GM18867 (cell line): ENCODE measurements around the gene CACNG5.

Experiments
- ATAC-seq: cut with Tn5 transposase; IDR thresholded peaks from one replicate; pipeline ENCODE4 v1.9.1; 2021; ENCODE audit warnings: mild to moderate bottlenecking, moderate library complexity; ENCODE audit not compliant: unreplicated experiment

Gene CACNG5, protein sequence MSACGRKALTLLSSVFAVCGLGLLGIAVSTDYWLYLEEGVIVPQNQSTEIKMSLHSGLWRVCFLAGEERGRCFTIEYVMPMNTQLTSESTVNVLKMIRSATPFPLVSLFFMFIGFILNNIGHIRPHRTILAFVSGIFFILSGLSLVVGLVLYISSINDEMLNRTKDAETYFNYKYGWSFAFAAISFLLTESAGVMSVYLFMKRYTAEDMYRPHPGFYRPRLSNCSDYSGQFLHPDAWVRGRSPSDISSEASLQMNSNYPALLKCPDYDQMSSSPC

DNA sequence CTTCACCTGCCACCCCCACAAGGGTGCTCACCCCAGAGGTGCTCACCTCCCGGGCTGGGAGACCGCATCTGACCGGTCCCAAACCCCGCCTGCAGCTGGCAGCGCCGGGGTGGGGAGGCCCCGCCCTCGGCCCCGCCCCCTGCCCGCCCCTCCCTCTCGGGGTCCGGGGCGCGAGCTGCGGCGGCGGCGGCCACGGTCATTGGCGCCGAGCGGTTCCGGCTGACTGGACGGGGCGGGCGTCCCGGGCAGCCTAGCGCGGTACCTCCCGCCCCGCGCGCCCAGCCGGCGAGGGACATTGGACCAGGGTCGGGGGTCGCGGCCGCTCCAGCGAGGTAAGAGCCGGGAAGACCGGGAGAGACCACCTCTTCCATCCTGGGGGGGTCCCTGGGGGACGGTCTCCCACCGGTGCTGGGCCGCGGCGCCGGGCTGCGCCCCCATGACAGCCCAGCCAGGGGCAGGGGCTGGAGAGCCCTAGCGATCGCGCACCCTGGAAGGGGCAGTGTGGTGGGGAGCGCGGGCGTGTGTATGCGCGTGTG lies at the start of gene CACNG5:
Gene CACNG5 (plus strand): TSS at position 199 of the 536 bp plus-strand sequence. CDS start 42,216 bp downstream, outside the sequence.
- no peak for ATAC-seq

DNA sequence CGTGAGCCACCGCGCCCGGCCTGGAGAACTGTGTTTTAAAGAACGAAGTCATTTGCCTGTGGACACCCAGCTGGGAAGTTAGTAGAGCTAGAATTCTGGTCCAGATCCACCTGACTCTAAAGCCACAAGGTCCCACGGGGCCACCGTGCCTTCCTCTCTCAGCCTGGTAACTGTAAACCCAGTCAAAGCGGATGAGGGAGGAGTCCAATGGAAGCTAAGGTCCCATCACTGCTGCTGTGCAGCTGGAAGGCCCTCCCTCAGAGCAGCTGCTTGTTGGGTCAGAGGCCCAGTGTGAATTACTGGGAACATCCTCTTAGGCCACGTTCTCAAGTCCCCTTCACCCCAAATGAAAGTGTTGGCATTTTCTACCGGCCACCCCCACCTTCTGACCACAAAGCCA lies 48.8 kb upstream of the CACNG5 start:
- ATAC-seq, result no peak

DNA sequence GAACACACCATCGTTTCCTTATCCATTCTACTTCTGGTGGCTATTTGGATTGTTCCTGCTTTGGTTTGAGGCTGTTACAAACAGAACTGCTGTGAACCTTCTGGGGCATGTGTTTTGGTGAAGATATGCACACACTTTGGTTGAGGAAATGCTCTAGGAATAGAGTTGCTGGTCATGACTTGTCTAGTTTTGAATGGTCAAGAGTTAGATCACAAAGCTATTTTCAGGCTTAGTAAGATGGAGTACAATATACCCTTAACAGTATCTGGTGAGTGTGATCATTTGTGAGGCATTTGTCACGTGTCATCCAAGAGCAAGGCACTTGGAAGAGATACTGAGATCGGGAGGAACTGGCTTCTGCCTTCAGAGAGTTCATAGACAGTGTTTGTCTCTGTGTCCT lies 47.0 kb upstream of the CACNG5 start:
- no peak for ATAC-seq

DNA sequence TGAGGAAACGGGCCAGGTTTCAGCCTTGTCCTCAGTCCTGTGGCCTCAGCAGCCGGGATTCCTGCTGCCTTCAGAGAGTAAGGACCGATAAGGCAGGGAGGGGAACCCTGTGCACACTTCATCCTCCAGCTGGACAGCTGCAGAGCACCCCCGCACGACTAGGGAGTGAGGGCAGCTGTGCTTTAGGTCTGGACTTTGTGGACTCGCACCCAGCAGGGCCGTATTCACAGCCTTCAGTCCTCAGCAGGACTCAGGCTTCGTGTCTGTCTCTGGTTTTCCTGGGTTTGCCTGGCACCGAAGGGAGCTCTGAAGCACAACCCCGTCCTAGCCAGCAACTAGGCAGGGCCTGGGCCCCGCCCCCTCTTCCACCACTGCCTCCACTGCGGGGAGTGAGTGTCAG lies 45.8 kb upstream of the CACNG5 start:
- ATAC-seq, result no peak

DNA sequence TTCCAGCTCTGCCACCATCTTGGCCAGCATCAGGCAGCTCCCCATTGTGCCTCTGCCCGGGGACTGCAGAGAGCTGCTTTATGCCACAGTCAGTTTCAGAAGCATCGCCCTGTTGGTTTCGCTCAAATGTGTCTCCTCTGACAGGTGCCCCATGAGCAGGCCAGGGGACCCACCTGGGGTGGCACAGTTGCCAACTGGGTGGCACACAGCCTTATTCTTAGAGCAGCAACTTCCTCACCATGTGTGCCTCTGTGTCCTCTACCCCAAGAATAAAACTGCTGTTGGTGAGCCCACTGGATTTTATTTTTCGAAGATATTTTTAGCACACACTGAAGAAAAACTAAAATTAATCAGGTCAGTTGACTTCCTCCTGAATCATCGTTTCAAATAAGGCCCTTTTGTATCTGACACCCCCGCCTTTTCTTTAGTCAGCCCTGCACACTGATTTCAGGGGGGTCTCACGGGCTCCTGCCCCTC lies 44.9 kb upstream of the CACNG5 start:
- ATAC-seq, result no peak

DNA sequence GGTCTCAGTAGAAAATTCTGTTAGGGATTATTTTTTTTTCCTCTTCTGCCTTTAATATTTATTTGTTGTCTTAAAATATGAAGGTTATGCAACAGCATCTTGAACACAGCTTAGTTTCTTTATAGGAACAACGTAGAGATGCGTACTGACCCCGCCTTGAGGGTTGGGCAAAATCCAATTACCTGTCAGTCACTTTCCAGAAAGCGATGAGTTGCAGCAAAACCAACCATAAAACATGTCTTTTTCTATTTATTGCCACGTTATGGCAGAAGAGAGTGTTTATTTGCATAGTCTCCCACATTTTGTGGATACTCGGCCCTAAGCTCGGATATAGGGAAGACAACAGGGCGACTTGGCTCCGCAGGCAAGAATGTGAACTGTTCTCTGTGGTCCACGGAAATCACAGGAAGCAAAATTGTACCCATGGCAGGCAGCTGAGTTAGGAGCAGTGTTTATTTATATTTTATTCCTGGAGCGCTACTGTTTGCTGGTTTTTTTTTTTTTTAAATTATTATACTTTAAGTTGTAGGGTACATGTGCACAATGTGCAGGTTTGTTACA lies 44.3 kb upstream of the CACNG5 start:
- ATAC-seq, result no peak

DNA sequence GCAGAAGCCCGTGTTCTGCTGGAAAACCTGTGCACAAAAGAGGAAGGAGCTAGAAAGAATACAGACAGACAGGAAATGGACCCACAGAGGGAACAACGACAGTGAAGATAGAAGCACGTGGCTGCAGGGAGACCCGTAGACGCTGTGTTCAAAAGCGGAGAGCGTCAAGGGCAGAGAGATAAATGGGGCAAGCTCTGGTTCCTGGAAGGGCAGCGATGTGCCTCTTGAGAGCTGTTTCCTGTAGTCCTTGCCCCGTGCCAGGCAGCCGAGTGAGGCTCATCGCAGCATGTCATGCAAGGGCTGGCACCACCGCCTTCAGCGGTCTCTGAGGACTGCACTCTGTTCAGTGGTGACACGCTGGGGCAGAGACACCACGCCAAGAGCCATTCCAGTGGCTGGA lies 43.6 kb upstream of the CACNG5 start:
- ATAC-seq, result no peak

DNA sequence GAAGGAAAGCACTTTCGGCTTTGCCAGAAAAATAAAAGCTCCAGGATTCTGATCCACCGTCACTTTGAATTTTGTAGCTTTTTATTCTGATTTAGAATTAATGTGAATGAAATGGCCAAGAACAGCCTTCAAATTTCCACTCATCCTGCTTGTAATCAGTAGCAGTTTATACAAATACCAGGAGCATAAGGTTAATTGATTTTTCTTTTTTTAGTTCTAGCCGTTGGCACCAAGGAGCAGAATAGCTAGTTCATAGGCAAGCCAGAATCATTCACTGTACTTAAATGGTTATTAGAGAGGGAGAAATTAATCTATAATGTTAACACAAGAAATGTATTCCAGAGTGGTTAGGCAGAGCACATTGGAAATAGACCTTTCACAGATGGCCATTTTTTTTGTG lies 41.1 kb upstream of the CACNG5 start:
- ATAC-seq, result no peak

DNA sequence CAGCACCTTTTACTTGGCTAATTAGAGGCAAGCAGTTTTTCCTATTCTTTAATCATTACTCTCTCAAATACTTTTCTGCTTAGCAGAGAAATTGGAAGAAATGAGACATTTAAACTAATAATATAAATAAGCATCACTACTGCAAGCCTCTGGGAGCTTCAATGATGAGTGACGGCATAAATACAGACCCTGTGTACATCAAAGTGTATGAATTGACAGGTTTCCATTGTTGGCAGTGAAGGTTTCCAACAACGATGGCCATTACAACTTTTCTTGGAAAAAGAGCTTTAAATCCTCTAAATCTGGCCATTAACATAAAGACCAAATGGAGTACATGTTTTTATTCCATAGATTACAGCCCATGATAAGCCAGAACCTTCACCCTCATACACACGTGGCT lies 39.4 kb upstream of the CACNG5 start:
- ATAC-seq, result no peak

DNA sequence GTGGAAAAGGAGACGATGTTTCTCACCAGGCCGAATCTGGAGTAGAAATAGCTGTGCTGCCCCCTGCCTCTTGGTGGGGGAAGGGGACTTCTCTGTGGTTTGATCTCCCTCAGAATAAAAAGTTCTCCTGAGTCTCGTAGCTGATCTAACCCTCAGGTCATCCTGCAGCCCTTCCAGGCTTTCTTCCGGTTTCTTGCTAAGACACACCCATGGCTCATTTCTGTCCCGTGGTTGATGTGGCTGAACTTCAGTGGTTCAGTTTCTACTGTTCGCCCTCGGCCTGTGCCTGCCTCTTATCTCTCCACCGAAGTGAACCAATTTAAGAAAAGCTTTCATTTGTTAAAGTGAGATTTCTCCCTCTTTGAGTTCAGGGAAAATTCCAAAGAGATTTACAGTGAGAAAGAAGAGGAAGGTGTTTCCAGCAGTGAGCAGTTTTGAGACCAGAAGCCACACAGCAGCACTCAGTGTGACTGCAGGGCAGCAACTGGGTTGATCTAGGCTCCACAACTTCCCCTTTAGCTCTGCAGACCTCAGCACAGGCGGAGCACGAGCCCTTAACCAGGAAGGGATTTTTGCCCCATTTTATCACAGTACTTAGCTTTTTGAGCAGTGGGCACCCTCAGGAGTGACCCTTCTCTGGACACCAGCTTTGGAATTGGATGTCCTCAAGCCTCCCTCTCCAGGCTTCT lies 34.9 kb upstream of the CACNG5 start:
- ATAC-seq, result no peak

DNA sequence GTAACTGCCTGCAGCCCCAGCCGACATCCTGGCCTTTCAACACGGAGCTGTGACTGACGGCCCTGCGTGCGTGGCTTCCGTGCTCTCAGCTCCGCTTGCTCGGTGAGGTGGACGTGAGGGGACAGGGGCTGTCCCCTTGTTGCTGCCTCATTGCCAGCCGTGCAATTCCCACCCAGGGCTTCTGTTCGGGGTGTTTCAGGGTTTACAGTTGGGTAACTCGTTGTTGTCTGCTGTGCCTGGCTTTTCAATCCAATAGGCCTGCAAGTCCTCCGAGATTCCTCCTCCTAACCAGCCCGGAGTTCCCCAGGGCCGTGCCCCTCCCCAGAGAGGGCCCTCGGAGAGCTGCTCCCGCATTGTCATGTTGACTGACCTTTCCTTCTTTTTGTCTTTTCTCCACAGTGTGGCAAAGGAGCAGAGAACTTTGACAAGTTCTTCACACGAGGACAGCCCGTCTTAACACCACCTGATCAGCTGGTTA lies 31.4 kb upstream of the CACNG5 start:
- no peak for ATAC-seq

DNA sequence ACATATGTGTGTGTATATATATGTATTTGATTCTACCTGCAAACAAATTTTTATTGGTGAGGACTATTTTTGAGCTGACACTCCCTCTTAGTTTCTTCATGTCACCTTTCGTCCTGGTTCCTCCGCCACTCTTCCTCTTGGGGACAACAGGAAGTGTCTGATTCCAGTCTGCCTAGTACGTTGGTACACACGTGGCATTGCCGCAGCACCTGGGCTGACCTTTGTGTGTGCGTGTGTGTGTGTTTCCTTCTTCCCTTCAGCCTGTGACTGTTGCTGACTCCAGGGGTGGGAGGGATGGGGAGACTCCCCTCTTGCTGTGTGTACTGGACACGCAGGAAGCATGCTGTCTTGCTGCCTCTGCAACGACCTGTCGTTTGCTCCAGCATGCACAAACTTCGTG lies 29.4 kb upstream of the CACNG5 start:
- no peak for ATAC-seq

DNA sequence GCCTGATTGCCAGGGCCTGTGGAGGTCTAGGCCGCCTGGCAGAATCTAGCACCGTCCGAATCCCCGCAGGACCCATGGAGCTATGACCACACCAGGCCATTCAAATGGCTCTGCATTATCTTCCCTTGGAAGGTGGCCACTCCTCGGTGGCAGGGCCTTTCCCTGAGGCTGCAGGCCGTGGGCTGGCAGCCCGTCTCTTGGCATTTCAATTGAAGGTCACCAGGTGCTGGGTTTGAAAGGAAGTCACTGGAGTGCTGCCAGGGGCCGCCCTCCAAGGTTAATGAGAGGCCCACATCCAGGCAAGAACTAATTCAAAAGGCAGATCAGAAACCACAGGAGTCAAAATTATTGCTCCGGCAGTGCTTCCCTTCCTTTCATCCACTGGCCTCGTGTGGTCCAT lies 27.7 kb upstream of the CACNG5 start:
- ATAC-seq, result no peak

DNA sequence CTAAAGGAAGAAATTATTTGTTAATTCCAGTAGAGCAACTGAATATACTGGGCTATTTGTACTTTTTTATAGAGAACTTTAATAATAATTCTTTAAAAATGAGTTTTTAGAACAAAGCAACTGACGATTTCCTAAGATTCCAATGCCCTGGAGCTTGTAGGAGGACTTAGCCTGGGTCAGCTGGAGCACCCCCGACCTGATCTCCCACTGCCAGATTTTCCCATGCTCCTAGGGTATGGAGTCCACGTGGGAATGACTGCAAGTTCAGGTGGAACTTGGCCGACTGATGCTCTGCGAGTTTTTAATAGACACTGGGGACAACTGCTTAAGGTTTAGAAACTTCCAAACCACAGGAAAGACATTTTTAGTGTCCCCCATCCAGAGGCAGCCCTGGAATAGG lies 25.5 kb upstream of the CACNG5 start:
- ATAC-seq, result no peak

DNA sequence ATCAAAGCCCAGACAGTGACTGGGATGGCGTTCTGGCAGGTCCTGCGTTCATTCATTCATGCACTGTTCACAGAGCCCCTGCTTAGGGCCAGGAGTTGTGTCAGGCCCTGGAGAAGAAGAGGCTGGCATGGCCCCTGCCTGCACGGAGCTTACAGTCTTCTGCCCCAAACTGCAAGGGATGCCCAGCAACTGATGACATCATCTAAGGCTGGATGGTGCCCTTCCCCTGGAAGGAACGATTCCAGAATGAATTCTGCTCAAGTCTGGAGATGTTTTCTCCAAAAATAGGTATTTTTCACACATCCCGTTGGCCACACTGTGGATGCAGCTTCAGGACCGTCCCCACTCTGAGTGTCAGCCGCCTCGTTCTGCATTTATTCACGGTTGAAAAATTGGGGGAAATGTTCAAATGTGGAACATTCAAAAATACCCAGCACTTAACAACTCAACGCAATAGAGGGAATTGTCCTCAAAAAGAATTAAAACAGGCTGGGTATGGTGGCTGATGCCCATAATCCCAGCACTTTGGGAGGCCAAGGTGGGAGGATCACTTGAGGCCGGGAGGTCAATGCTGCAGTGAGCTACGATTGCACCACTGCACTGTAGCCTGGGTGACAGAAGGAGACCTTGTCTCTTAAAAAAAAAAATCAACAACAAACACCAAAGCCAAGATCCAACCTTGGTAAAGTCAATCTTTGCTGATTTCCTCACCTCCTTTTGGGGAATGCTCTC lies 23.8 kb upstream of the CACNG5 start:
- no peak for ATAC-seq

DNA sequence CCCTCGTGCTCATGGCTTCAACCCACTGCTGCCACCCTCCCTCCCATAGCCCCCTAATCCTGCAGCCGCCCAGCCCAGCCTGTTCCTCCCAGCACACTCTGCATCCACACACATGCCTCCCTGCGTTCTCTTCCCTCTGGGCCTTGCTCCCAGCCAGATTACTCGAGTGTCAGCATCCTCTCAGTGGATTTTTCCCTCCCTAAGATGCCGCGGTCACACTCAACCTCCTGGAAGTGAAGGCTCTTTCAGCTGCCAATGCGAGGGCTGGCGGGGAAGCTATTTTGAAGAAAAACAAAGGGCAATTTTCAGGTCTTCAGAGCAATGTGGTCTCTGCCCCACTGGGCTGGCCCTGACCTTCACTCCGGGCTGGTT lies 23.2 kb upstream of the CACNG5 start:
- no peak for ATAC-seq

DNA sequence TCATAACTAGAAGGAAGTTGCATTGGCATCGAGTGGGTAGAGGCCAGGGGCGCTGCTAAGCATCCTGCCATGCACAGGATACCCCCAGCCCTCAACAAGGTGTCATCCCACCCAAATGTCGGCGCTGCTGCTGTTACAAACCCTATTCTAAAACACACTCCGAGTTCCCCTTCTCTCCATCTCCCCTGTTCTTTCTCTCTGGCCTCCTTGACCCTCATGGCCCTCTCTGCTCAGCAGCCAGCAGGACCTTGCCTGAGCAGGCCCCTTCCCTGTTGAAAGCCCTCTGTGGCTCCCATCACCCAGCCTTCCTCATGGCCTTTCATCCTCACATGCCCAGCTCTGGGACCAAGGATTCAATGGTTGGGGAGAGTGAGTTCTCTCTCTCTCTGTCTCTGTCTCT lies 22.3 kb upstream of the CACNG5 start:
- ATAC-seq, result no peak

DNA sequence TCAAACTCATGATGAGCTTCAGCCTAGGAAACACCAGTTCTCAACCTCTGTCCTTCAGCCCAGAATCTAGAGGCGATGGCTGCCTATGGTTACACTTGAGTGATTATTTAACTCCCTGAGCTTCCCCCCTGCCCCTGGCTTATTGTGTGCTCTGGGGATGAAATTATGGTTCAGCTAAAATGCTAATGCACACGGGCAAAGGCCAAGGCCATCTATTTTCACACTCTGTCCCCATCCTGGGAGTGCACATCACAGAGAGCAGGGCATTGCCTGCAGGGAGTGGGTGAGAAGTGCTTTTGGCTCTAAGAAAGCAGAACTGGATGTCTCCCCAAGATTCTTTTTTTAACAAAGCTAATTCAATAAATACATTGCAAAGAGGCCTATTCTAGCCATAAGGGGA lies 21.6 kb upstream of the CACNG5 start:
- no peak for ATAC-seq

DNA sequence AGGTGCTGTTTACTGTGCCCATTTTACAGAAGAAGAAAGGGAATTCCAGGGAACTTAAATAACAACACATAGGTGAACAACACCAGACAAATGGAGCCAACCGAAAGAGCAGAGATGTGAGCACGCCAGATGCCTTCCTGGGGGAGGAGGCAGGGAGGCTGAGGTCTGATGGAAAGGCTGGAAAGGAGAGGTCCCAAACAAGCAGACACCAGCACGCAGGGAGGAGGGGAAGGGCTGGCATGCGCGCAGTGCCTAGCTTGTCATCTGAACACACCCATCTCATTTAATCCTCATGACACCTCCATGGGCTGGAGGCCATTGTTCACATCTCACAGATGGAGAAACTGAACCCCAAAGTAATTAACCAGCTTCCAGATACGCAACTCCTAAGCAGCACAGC lies 20.9 kb upstream of the CACNG5 start:
- ATAC-seq, result no peak

DNA sequence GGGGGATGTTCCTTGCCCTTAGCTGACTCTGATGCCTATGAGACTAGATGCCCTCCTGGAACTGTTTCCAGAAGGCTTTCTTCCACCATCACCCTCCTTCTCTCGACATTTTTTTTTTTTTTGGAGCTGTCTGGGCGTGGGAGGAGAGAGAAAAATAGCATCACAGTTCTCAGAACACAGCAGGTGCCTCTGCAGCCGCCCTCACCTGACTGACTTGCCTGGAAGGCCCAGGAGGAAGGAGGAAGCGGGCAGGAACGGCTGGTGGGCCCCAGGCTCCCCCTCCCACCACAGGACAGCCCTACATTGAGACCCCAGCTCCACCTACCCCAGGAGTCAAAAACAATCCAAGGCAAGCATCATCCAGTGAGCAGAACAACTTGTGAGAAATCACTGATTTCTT lies 20.3 kb upstream of the CACNG5 start:
- ATAC-seq, result no peak

DNA sequence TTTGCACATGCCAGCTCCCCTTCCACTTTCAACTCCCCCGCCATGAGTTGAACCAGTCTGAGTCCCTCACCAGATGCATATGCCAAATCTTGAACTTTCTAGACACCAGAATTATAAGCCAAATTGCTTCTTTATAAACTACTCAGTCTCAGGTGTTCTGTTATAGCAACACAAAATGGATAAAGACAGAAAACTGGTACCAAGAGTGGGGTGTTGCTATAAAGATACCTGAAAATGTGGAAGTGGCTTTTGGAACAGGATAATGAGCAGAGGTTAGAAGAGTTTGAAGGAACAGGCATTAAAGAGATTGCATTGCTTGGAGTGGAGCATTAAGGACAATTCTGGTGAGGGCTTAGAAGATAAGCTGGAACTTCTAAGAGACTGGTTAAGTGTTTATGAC lies 17.2 kb upstream of the CACNG5 start:
- ATAC-seq, result no peak
